Eye (tissue), 1 donor: ENCODE measurements around the gene C19orf12.
"Not testable (repeated sequence)": the region's sequence is repeated elsewhere in the genome, so short reads cannot be mapped to it uniquely, and the experiment has no call there.

Source experiments
- DNase-seq: peaks from one replicate; pipeline ENCODE4 v3.0.0-alpha.2; 2015

The C19orf12 gene

GRCh38 chr19:29727906-29728305 lies 12.8 kb upstream of the C19orf12 start:
- DNase-seq, result no peak

GRCh38 chr19:29724746-29725145 lies 9.7 kb upstream of the C19orf12 start:
- DNase-seq, result no peak

- peak; percentile 88 for DNase-seq
Measured at GRCh38 chr19:29724102-29724641, 9.1 kb upstream of the C19orf12 start.

- no peak for DNase-seq
Measured at GRCh38 chr19:29717051-29717450, 2.0 kb upstream of the C19orf12 start.

GRCh38 chr19:29715701-29716581 lies 880 bp upstream of the C19orf12 start:
- no peak for DNase-seq

- no peak for DNase-seq
Measured at GRCh38 chr19:29714371-29714952, 599 bp downstream of the C19orf12 start.

GRCh38 chr19:29712744-29713516 lies 2.1 kb downstream of the C19orf12 start:
- DNase-seq, result no peak

GRCh38 chr19:29711584-29712132 lies 3.4 kb downstream of the C19orf12 start:
- no peak for DNase-seq

GRCh38 chr19:29709440-29709798 lies 5.6 kb downstream of the C19orf12 start:
- DNase-seq, result not testable (repeated sequence)

GRCh38 chr19:29708554-29709439 lies 6.3 kb downstream of the C19orf12 start:
- DNase-seq, result no peak

- no peak for DNase-seq
Measured at GRCh38 chr19:29706635-29707034, 8.4 kb downstream of the C19orf12 start.

- no peak for DNase-seq
Measured at GRCh38 chr19:29705706-29706105, 9.4 kb downstream of the C19orf12 start.

GRCh38 chr19:29704562-29705558 lies 10.2 kb downstream of the C19orf12 start:
- no peak for DNase-seq

GRCh38 chr19:29702963-29703320 lies 12.1 kb downstream of the C19orf12 start:
- DNase-seq, result no peak

- DNase-seq, result peak; percentile 82
Measured at GRCh38 chr19:29702161-29702962, 12.7 kb downstream of the C19orf12 start.

- no peak for DNase-seq
Measured at GRCh38 chr19:29700498-29700897, 14.6 kb downstream of the C19orf12 start.

GRCh38 chr19:29699861-29700260 lies 15.2 kb downstream of the C19orf12 start:
- no peak for DNase-seq

GRCh38 chr19:29697523-29698261 lies 17.4 kb downstream of the C19orf12 start:
- no peak for DNase-seq

GRCh38 chr19:29696565-29696846 lies 18.6 kb downstream of the C19orf12 start:
- DNase-seq, result no peak
